GM13976 (cell line): Measurements from ENCODE around the gene TBX4.

ENCODE experiments used
- DNase-seq: peaks from one replicate; pipeline ENCODE4 v3.0.0; 2012; ENCODE audit warnings: low spot score
- in situ Hi-C: fragments of 300-500 bp; cut with MboI; formaldehyde crosslinking; loops from one replicate; pipeline ENCODE4 v1.12.0; 2022; ENCODE audit warnings: low sequenced_read_pairs, mixed read lengths, inconsistent platforms; ENCODE audit not compliant: unreplicated experiment
- TF ChIP-seq, protein P1 (sequence below): IDR thresholded peaks from 2 replicates; pipeline ENCODE4 v1.5.1; 2012; ENCODE audit warnings: borderline replicate concordance, mild to moderate bottlenecking; ENCODE audit not compliant: insufficient read depth; ENCODE audit errors: extremely low read depth, missing control alignments, control extremely low read depth

TBX4 gene

GRCh38 chr17:61480414-61480807, 28.2 kb downstream of the TBX4 start:
- in situ Hi-C loops = no loop called here
- TF ChIP-seq, protein P1, sequence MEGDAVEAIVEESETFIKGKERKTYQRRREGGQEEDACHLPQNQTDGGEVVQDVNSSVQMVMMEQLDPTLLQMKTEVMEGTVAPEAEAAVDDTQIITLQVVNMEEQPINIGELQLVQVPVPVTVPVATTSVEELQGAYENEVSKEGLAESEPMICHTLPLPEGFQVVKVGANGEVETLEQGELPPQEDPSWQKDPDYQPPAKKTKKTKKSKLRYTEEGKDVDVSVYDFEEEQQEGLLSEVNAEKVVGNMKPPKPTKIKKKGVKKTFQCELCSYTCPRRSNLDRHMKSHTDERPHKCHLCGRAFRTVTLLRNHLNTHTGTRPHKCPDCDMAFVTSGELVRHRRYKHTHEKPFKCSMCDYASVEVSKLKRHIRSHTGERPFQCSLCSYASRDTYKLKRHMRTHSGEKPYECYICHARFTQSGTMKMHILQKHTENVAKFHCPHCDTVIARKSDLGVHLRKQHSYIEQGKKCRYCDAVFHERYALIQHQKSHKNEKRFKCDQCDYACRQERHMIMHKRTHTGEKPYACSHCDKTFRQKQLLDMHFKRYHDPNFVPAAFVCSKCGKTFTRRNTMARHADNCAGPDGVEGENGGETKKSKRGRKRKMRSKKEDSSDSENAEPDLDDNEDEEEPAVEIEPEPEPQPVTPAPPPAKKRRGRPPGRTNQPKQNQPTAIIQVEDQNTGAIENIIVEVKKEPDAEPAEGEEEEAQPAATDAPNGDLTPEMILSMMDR = no peak
- no peak for DNase-seq

DNA sequence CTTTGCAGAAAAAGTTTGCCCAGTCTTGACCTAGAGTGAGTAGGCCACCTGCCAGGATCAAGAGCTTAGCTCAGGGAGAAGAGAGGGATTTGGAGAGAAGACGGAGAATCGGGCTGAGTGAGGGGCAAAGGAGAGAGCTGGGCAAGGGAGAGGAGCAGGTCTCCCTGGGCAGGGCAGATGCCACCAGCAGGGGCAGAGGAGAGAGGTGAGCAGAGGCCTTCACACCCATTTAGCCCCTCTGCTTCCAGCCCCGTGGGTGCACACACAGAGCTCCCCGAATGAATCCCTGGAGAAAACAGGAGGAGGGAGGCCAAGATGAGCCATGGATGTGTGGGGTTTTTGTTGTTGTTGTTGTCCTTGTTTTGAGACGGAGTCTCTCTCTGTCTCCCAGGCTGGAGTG, 29.2 kb downstream of the TBX4 start:
- TF ChIP-seq, protein P1 = no peak
- in situ Hi-C loops = no loop called here
- DNase-seq = no peak

GRCh38 chr17:61482467-61482866, 30.2 kb downstream of the TBX4 start:
- in situ Hi-C loops = no loop called here
- no peak for DNase-seq
- TF ChIP-seq, protein P1 = no peak

DNA sequence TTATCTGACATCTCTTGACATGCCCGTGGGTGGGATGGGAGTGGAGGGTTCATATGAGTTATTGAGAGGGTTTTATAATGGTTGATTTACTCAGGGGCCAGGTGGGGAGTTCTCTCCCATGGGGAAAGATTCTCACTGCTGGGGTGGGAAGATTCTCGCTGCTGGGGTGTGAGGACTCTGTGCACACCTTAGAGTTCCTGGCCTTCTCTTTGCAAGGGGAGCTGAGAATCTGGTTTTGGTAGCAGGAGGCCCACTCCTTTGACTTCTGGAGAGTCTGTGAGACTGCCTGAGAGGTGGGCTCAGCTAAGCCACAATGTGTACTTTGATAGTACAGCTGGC, 31.5 kb downstream of the TBX4 start:
- in situ Hi-C loops = no loop called here
- TF ChIP-seq, protein P1 = no peak
- no peak for DNase-seq

GRCh38 chr17:61484174-61484573, 32.0 kb downstream of the TBX4 start:
- TF ChIP-seq, protein P1 = no peak
- in situ Hi-C loops = no loop called here
- no peak for DNase-seq

GRCh38 chr17:61485067-61485775, 33.0 kb downstream of the TBX4 start:
- TF ChIP-seq, protein P1 = no peak
- in situ Hi-C loops = no loop called here
- no peak for DNase-seq
